K562 (cell line): ENCODE data around the gene FBN1. TPM values are rescaled to one million over a fixed set of nuclear protein-coding genes. Genes with fewer than 3 reads are reported as not detected.

ENCODE experiments used
- ATAC-seq: fragments of 200-7000 bp; cut with Tn5 transposase; 3 replicates; pipeline ENCODE4 v1.9.1; 2020; ENCODE audit warnings: moderate library complexity
- BruUV-seq: library from RNA; stranded (reverse); fragments of 400-500 nt; replicated peaks from 2 replicates; lab custom pipeline; 2021; lab: Mats Ljungman, UMichigan
- CTCF ChIA-PET: fragments of 300-600 bp; formaldehyde crosslinking; extraction: SDS; loops from one replicate; lab custom pipeline; 2021; ENCODE audit warnings: low intra/inter-chr PET ratio; lab: Yijun Ruan, JAX
- POLR2A ChIA-PET: fragments of 300-600, 350-650 bp; sonication (Branson Sonifier 250); formaldehyde crosslinking; extraction: SDS; loops from one replicate; lab custom pipeline; 2021; ENCODE audit warnings: antibody characterized with exemption, inconsistent platforms; lab: Yijun Ruan, JAX
- DNase-seq, 4 experiments: peaks; one replicate each; pipeline versions ENCODE4 v3.0.0 to v3.0.0-alpha.2; 2011 to 2018; ENCODE audit warnings: low spot score in 3 of 4, mixed read lengths in 3 of 4; ENCODE audit errors: extremely low read depth in 1 of 4
- FAIRE-seq: peaks from 2 replicates; lab custom pipeline; 2011; peaks lifted over from hg19 to GRCh38; lab: Jason Lieb, UNC
- H2AFZ ChIP-seq: 2 replicates; pipeline ENCODE4 v1.6.0; 2011; ENCODE audit warnings: low read depth, low read length, control low read depth, inconsistent platforms
- H3K27ac ChIP-seq: fragments of 200-600 bp; 3 replicates; pipeline ENCODE4 v1.8.0; 2011; ENCODE audit warnings: low read depth, mild to moderate bottlenecking, control low read depth, inconsistent platforms, low read length, moderate library complexity, mixed read lengths; ENCODE audit errors: extremely low read depth
- H3K27me3 ChIP-seq, 2 experiments: fragments of 300-600 bp in 1 of 2; 2 replicates in 1 of 2; 3 replicates in 1 of 2; pipeline versions ENCODE4 v1.6.0 to v1.8.0; 2011; ENCODE audit warnings: inconsistent platforms in 2 of 2, low read length in 2 of 2, mild to moderate bottlenecking in 1 of 2, mixed read lengths in 1 of 2, moderate library complexity in 1 of 2; ENCODE audit not compliant: control insufficient read depth in 2 of 2, insufficient read depth in 2 of 2
- H3K36me3 ChIP-seq: fragments of 300-600 bp; 3 replicates; pipeline ENCODE4 v1.8.0; 2011; ENCODE audit warnings: mild to moderate bottlenecking, low read length, inconsistent platforms; ENCODE audit not compliant: control insufficient read depth, insufficient read depth
- H3K4me1 ChIP-seq, 2 experiments: fragments of 200-600 bp in 1 of 2; replicated peaks in 1 of 2; 2 replicates in 1 of 2; 3 replicates in 1 of 2; pipeline versions ENCODE4 v1.5.1 to v1.8.0; 2011; ENCODE audit warnings: inconsistent platforms in 2 of 2, low read length in 2 of 2, mild to moderate bottlenecking in 1 of 2, mixed read lengths in 1 of 2, moderate library complexity in 1 of 2; ENCODE audit not compliant: control insufficient read depth in 2 of 2, insufficient read depth in 2 of 2
- H3K4me2 ChIP-seq: 2 replicates; pipeline ENCODE4 v1.6.1; 2011; ENCODE audit warnings: low read length, control low read depth, inconsistent platforms, mixed read lengths; ENCODE audit not compliant: insufficient read depth
- H3K4me3 ChIP-seq: fragments of 200-600 bp; sonication (generic), shearing (Covaris generic); 2 replicates; pipeline ENCODE4 v1.5.1; 2016; ENCODE audit warnings: control low read depth, inconsistent platforms
- H3K79me2 ChIP-seq: fragments of 200-600 bp; 3 replicates; pipeline ENCODE4 v1.8.0; 2011; ENCODE audit warnings: low read length, inconsistent platforms; ENCODE audit not compliant: control insufficient read depth, insufficient read depth
- H3K9ac ChIP-seq, 2 experiments: 2 replicates each; pipeline versions ENCODE4 v1.6.0 to v1.6.1; 2011; ENCODE audit warnings: low read depth in 2 of 2, low read length in 2 of 2, control low read depth in 1 of 2, inconsistent platforms in 1 of 2, mild to moderate bottlenecking in 1 of 2, mixed read lengths in 1 of 2; ENCODE audit not compliant: insufficient read depth in 1 of 2
- H3K9me1 ChIP-seq: one replicate; pipeline ENCODE4 v1.6.0; 2011; ENCODE audit warnings: inconsistent platforms, mild to moderate bottlenecking, low read length, moderate library complexity; ENCODE audit not compliant: control insufficient read depth, insufficient read depth
- H3K9me3 ChIP-seq: replicated peaks from 2 replicates; pipeline ENCODE4 v1.5.1; 2011; ENCODE audit warnings: low read depth, low read length, inconsistent platforms; ENCODE audit not compliant: control insufficient read depth, insufficient read depth
- H4K20me1 ChIP-seq: replicated peaks from 2 replicates; pipeline ENCODE4 v1.6.1; 2011; ENCODE audit warnings: low read length, inconsistent platforms, mixed read lengths; ENCODE audit not compliant: control insufficient read depth, insufficient read depth
- SFPQ ChIP-seq: fragments of 200-400 bp; formaldehyde crosslinking; IDR thresholded peaks from 2 replicates; pipeline ENCODE4 v1.6.1; 2017; ENCODE audit warnings: mild to moderate bottlenecking, low read depth, low read length, moderate library complexity
- SMARCA5 ChIP-seq: fragments of 450-650 bp; IDR thresholded peaks from 2 replicates; pipeline ENCODE4 v1.6.1; 2016
- WGBS: fragments of 100-300 bp; shearing (Covaris generic); methylation state at CpG from one replicate; pipeline ENCODE4 v1.1.6; 2016; ENCODE audit warnings: low coverage, mixed read lengths; ENCODE audit not compliant: insufficient coverage; ENCODE audit errors: missing lambda C conversion rate; 5-methylcytosine and 5-hydroxymethylcytosine counted together
- in situ Hi-C: fragments of 300-500 bp; cut with MboI; formaldehyde crosslinking; loops from 4 replicates; pipeline ENCODE4 v1.15.0; 2018; ENCODE audit warnings: inconsistent platforms, mixed read lengths
- intact Hi-C: fragments of 100-400 bp; cut with micrococcal nuclease; formaldehyde crosslinking; loops from 2 replicates; pipeline ENCODE4 v1.14.2; 2022
- polyA plus RNA-seq, 8 experiments: library from polyadenylated mRNA; depleted of rRNA in 4 of 8; stranded (reverse) in 5 of 8; unstranded in 3 of 8; fragments of >200 nt; fragmentation: Nextera tagmentation in 2 of 8; fragmentation: Illumina TruSeq in 1 of 8; extraction: Ambion mirVana in 2 of 8; extraction: Trizol in 1 of 8; gene quantifications; 2 replicates each; pipeline versions ENCODE4 v1.2.1 to v1.2.3, GENCODE V29; 2011 to 2014; ENCODE audit warnings: inconsistent platforms in 1 of 8, missing spikeins in 1 of 8
- total RNA-seq, 7 experiments: library from RNA; depleted of rRNA in 6 of 7; stranded (reverse); fragments of >200 nt in 6 of 7; fragmentation: Illumina TruSeq in 2 of 7; extraction: Trizol in 2 of 7; gene quantifications; 2 replicates each; pipeline versions ENCODE4 v1.2.1 to v1.2.3, GENCODE V29; 2011 to 2021; ENCODE audit warnings: low replicate concordance in 1 of 7
- TF ChIP-seq, protein P1 (sequence below), 2 experiments: fragments of 450-650 bp in 1 of 2; sonication (generic) in 1 of 2; formaldehyde crosslinking in 1 of 2; IDR thresholded peaks in 1 of 2; conservative IDR thresholded peaks in 1 of 2; 2 replicates each; pipeline versions ENCODE4 v1.6.1 to v1.8.1; 2016 to 2023; ENCODE audit warnings: mild to moderate bottlenecking in 2 of 2, moderate library complexity in 2 of 2, inconsistent platforms in 1 of 2, missing genetic modification reagents in 1 of 2

FBN1 gene
- total and polyA plus RNA-seq, 9 of the 15 experiments (the other 6 are each of a cell fraction or from before 2014, with no cell fraction given), result 0.15 to 1.2 (median 0.60) TPM

DNA sequence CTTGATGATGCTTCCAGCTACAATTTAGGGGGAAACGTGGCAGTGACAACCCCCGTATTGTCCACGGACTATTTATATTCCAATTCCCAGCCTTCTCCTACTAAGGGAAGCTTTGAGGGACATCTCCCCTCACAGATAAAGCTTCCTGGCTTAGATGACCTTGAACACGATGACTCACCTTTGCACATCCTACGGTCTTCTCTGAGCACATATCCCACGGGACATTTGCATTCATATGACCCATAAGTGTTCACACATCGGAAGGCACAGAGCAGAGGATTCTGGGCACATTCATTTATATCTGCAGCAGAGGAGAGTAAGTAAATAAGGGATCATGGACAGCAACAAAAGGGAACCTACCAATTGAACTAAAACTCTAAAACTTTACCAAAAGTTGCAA lies 212.8 kb downstream of the FBN1 start:
- Histone ChIP-seq H2AFZ (no peak overlapping the region), H3K79me2 (no peaks in the 10 kb centered on the region), H3K4me2 (no peak overlapping the region), H4K20me1 (no peaks in the 10 kb centered on the region), H3K9me1 (no peaks in the 10 kb centered on the region), H3K9ac (no peak overlapping the region), H3K27me3 (no peaks in the 10 kb centered on the region), H3K36me3 (no peaks in the 10 kb centered on the region), H3K4me1 (no peaks in the 10 kb centered on the region), H3K9me3 (no peaks in the 10 kb centered on the region), H3K27ac (no peak overlapping the region), H3K4me3 (no peak overlapping the region)
- DNase-seq, result no peak
- BruUV-seq, result no TSS peak
- in situ Hi-C loops, result no loop called here
- intact Hi-C loops, result no loop called here
- FAIRE-seq, result no peak
- CTCF ChIA-PET, result no interaction called here
- WGBS, result 0% methylated on average over 7 of the region's 7 CpGs
- ATAC-seq, result no peak
- POLR2A ChIA-PET, result no interaction called here
- TF ChIP-seq, protein P1, sequence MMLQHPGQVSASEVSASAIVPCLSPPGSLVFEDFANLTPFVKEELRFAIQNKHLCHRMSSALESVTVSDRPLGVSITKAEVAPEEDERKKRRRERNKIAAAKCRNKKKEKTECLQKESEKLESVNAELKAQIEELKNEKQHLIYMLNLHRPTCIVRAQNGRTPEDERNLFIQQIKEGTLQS (IDR thresholded peaks at IDR 0.05), result 0 out of 2 replicates have a peak, but pooled peaks have one; percentile 23
- TF ChIP-seq, protein P1 (CRISPR knock-in tag; conservative IDR thresholded peaks at IDR 0.05), result no peak
- TF ChIP-seq SFPQ, result no peak
- no peak for TF ChIP-seq SMARCA5
